Skeletal muscle satellite cell (primary cell): Measurements from ENCODE around the gene ABTB2.

Source experiments
- H3K27me3 ChIP-seq: 2 replicates; pipeline ENCODE4 v1.7.0; 2013; ENCODE audit warnings: low read length; ENCODE audit not compliant: control insufficient read depth, insufficient read depth
- H3K36me3 ChIP-seq: 2 replicates; pipeline ENCODE4 v1.7.0; 2013; ENCODE audit warnings: mild to moderate bottlenecking, control low read depth, low read length; ENCODE audit not compliant: insufficient read depth
- H3K4me1 ChIP-seq: 2 replicates; pipeline ENCODE4 v1.7.0; 2013; ENCODE audit warnings: low read length; ENCODE audit not compliant: control insufficient read depth, insufficient read depth
- H3K4me2 ChIP-seq: 2 replicates; pipeline ENCODE4 v1.7.0; 2013; ENCODE audit warnings: mild to moderate bottlenecking, low read length
- H3K4me3 ChIP-seq: 2 replicates; pipeline ENCODE4 v1.7.0; 2013; ENCODE audit warnings: low read length
- H3K9ac ChIP-seq: 2 replicates; pipeline ENCODE4 v1.7.0; 2013; ENCODE audit warnings: mild to moderate bottlenecking, low read depth, low read length, moderate library complexity
- H3K9me3 ChIP-seq: replicated peaks from 2 replicates; pipeline ENCODE4 v1.7.0; 2013; ENCODE audit warnings: mild to moderate bottlenecking, control low read depth, low read length

Gene ABTB2

GRCh38 chr11:34311126-34311525, 46.7 kb downstream of the ABTB2 start:
- Histone ChIP-seq H3K4me1 (peaks cover 21% of the 10 kb centered on the region), H3K9me3 (no peaks in the 10 kb centered on the region), H3K4me2 (no peak overlapping the region), H3K36me3 (no peaks in the 10 kb centered on the region), H3K9ac (no peak overlapping the region), H3K4me3 (no peak overlapping the region), H3K27me3 (peaks cover 15% of the 10 kb centered on the region)

DNA sequence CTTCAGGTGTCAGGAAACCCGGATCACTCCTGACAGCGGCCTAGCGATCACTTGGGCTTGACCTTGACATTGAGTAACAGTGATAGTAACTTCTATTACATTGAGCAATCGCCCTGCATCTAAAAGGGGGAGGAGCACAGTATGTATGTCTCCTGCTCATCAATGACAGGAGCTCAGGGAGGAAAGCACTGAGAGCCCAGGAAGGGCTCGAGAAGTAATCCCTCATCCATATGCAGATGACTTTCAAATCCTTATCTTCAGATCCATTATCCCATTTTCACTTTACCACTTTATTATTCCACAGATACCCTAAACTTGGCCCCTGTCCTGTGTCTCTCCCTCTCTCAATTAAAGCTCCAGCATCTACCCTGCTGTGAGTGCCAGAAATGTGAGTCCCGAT, 47.8 kb downstream of the ABTB2 start:
- Histone ChIP-seq H3K9me3 (no peaks in the 10 kb centered on the region), H3K9ac (no peak overlapping the region), H3K4me1 (peaks cover 18% of the 10 kb centered on the region), H3K27me3 (peaks cover 15% of the 10 kb centered on the region), H3K4me2 (no peak overlapping the region), H3K36me3 (no peaks in the 10 kb centered on the region), H3K4me3 (no peak overlapping the region)

DNA sequence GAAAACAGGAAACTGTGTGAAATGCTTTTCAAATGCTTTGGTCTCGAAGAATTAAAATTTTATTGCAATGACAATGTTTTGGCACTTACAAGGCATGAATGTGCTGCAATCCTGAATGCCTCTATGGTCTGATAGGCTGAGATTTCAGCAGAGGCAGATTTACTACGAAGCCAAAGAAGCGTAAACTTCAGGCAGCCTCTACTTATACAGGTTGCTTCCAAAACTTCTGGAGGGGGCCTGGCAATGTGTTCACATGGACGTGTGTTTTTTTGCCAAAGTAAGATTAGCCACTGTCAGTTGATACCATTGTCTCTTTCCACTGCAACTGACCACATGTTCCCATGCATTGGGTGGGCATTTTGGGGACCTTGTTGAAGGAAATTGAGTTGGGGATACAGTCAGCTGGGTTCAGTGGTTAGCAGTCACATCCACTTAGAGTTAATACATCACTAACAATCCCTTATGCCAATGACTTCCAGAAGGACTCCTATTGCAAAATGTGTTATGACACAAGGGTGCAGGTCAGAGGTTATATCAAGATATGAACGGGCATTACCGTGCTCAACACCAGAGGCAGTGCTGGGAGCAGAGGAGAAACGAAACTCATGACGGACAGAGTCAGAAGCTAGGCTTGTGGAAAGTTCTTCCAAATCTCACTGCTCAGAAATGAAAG, 48.8 kb downstream of the ABTB2 start:
- Histone ChIP-seq H3K4me1 (peaks cover 18% of the 10 kb centered on the region), H3K4me3 (no peak overlapping the region), H3K4me2 (peak overlapping the region; percentile 30), H3K27me3 (peaks cover 11% of the 10 kb centered on the region), H3K9ac (no peak overlapping the region), H3K36me3 (no peaks in the 10 kb centered on the region), H3K9me3 (no peaks in the 10 kb centered on the region)

DNA sequence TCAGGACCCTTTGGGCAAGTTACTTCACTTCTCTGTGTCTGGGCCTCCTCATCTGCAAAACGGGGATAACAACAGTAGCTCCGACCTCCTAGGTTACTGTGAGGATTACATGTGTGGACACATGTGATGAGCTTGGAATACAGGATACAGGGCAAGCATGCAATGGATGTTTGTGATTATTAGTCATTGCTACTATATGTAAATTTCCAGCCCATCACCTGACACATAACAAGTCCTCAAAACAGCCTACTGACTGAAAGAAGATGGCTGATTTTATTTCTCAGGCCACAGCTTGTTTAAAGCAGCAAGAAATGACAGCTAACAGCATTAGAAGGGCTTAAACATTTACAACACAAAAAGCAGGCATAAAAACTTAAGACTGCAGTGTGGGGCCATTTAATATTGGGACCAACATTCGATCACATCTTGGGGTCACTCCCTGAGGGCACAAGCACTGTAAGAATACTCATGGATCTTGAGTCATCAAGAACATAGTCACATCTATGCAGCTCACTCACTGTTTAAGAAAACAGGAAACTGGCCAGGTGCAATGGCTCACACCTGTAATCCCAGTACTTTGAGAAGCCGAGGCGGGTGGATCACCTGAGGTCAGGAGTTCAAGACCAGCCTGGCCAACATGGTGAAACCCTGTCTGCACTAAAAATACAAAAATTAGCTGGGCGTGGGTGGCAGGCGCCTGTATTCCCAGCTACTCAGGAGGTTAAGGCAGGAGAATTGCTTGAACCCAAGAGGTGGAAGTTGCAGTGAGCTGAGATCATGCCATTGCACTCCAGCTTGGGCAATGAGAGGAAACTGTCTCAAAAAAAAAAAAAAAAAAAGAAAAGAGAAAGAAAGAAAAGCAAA, 49.5 kb downstream of the ABTB2 start:
- Histone ChIP-seq H3K4me2 (no peak overlapping the region), H3K4me3 (no peak overlapping the region), H3K4me1 (peaks cover 18% of the 10 kb centered on the region), H3K36me3 (no peaks in the 10 kb centered on the region), H3K9ac (no peak overlapping the region), H3K27me3 (peaks cover 7% of the 10 kb centered on the region), H3K9me3 (no peaks in the 10 kb centered on the region)

DNA sequence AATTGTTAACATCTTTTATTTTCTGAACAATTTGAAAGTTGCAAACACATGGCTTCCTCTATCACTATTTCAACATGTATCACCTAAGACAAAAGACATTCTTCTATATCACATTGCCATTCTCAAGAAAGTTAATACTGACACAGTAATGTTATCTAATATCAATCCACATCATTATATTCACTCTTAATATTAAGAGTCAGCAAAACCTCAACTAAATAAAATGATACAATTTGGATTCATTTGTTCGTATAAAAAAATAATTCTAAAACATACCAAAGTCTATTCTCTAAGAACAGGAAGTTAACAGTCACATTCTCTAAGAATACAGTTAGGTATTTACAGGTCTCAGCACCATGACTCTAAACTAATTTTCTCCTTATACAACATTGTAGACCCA, 52.0 kb downstream of the ABTB2 start:
- Histone ChIP-seq H3K4me2 (no peak overlapping the region), H3K4me1 (peaks cover 37% of the 10 kb centered on the region), H3K27me3 (peaks cover 6% of the 10 kb centered on the region)

GRCh38 chr11:34305193-34305592, 52.6 kb downstream of the ABTB2 start:
- Histone ChIP-seq H3K36me3 (no peaks in the 10 kb centered on the region), H3K27me3 (no peaks in the 10 kb centered on the region), H3K9me3 (no peaks in the 10 kb centered on the region), H3K4me1 (peaks cover 37% of the 10 kb centered on the region), H3K9ac (no peak overlapping the region), H3K4me2 (no peak overlapping the region), H3K4me3 (no peak overlapping the region)

More for the DNA sequence above, 52.0 kb downstream of the ABTB2 start:
- H3K9me3 ChIP-seq, result no peaks in the 10 kb centered on the region
- H3K9ac ChIP-seq, result no peak overlapping the region
- H3K4me3 ChIP-seq, result no peak overlapping the region
- H3K36me3 ChIP-seq, result no peaks in the 10 kb centered on the region

- Histone ChIP-seq H3K4me3 (no peak overlapping the region), H3K4me2 (no peak overlapping the region), H3K36me3 (no peaks in the 10 kb centered on the region), H3K4me1 (peaks cover 22% of the 10 kb centered on the region), H3K9ac (peak overlapping the region; percentile 9), H3K9me3 (no peaks in the 10 kb centered on the region), H3K27me3 (no peaks in the 10 kb centered on the region)
Measured at GRCh38 chr11:34303028-34303570, 54.7 kb downstream of the ABTB2 start.

GRCh38 chr11:34302046-34302921, 55.5 kb downstream of the ABTB2 start:
- Histone ChIP-seq H3K4me3 (no peak overlapping the region), H3K9ac (peak overlapping the region; percentile 9), H3K27me3 (no peaks in the 10 kb centered on the region), H3K4me2 (peak overlapping the region; percentile 10), H3K4me1 (peaks cover 20% of the 10 kb centered on the region), H3K9me3 (no peaks in the 10 kb centered on the region), H3K36me3 (no peaks in the 10 kb centered on the region)

DNA sequence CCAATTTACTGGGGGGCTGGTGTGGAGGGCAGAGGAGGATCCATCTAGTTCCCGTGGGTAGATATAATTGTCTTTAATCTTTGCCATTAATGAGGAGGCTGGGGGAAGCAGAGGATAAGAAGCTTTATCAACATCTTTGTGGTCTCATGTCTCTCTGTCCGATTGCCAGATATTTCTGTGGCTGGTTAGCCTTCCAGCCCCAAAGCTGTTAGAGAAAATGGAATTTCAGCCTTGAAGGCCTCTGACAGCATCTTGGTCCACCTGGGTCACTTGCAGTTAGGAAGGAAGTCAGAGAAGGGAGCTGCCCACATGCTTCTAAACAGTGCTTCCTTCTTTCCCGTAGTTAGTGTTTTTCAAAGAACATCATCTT, 56.9 kb downstream of the ABTB2 start:
- no peak overlapping the region for H3K4me2 ChIP-seq
- H3K4me1 ChIP-seq, result peaks cover 20% of the 10 kb centered on the region
- no peaks in the 10 kb centered on the region for H3K27me3 ChIP-seq
- no peak overlapping the region for H3K4me3 ChIP-seq
- no peaks in the 10 kb centered on the region for H3K36me3 ChIP-seq
- H3K9ac ChIP-seq, result no peak overlapping the region
- no peaks in the 10 kb centered on the region for H3K9me3 ChIP-seq

- H3K9me3 ChIP-seq, result no peaks in the 10 kb centered on the region
- no peak overlapping the region for H3K4me2 ChIP-seq
- no peaks in the 10 kb centered on the region for H3K36me3 ChIP-seq
- H3K4me3 ChIP-seq, result no peak overlapping the region
- H3K9ac ChIP-seq, result no peak overlapping the region
- H3K4me1 ChIP-seq, result peaks cover 20% of the 10 kb centered on the region
- no peaks in the 10 kb centered on the region for H3K27me3 ChIP-seq
Measured at GRCh38 chr11:34300026-34300925, 57.5 kb downstream of the ABTB2 start.
